ENCODE results near the gene GJA3.

Gene GJA3

GRCh38 chr13:20118268-20119140 lies 42.3 kb downstream of the GJA3 start:
- Histone ChIP-seq H2AFZ (ENCODE audit: low read depth, low read length) (peak overlapping the region; percentile 67), H3K36me3 (ENCODE audit: insufficient read depth, low read length) (no peaks in the 10 kb centered on the region), H3K27me3 (ENCODE audit: insufficient read depth, low read length, poor library complexity) (no peaks in the 10 kb centered on the region), H3K27ac (ENCODE audit: low read length) (peak overlapping the region; percentile 86), H3K9ac (ENCODE audit: low read depth, low read length) (peak overlapping the region; percentile 67), H3K4me1 (ENCODE audit: insufficient read depth, low read length) (peaks cover 28% of the 10 kb centered on the region), H3K4me3 (ENCODE audit: low read depth in 1 of 2, low read length in 2 of 2) (peak overlapping the region; percentile 57 to 81; a peak in 3 of 4 replicates), H3K9me3 (ENCODE audit: insufficient read depth, low read length, severe bottlenecking) (no peaks in the 10 kb centered on the region), H3K79me2 (ENCODE audit: insufficient read depth, low read length) (peaks cover 2% of the 10 kb centered on the region; the same call in 1 of the 2 replicates), H4K20me1 (ENCODE audit: insufficient read depth, low read length) (no peaks in the 10 kb centered on the region), H3K4me2 (ENCODE audit: insufficient read depth, low read length) (peak overlapping the region; percentile 82)
- peak; percentile 33; the same call in 1 of the 3 replicates for ATAC-seq (ENCODE audit: insufficient read depth, low read depth)
- TF ChIP-seq EZH2 (IDR thresholded peaks at IDR 0.05; ENCODE audit: borderline replicate concordance, low read depth, low read length, severe bottlenecking) (no peak), CTCF (IDR thresholded peaks at IDR 0.05; ENCODE audit: borderline replicate concordance, extremely low read depth, low read length, poor library complexity, severe bottlenecking) (no peak)
- peak; percentile 75 for DNase-seq

- H4K20me1 ChIP-seq (ENCODE audit: insufficient read depth, low read length) = no peaks in the 10 kb centered on the region
- no peak overlapping the region for H3K9ac ChIP-seq (ENCODE audit: low read depth, low read length)
- TF ChIP-seq EZH2 (IDR thresholded peaks at IDR 0.05; ENCODE audit: borderline replicate concordance, low read depth, low read length, severe bottlenecking) (no peak), CTCF (IDR thresholded peaks at IDR 0.05; ENCODE audit: borderline replicate concordance, extremely low read depth, low read length, poor library complexity, severe bottlenecking) (peak; percentile 28)
- ATAC-seq (ENCODE audit: insufficient read depth, low read depth) (no peak), DNase-seq (no peak)
- no peak overlapping the region for H3K27ac ChIP-seq (ENCODE audit: low read length)
- H3K79me2 ChIP-seq (ENCODE audit: insufficient read depth, low read length) = 0 out of 2 replicates have a peak, but pooled peaks cover 2% of the 10 kb centered on the region
- H3K9me3 ChIP-seq (ENCODE audit: insufficient read depth, low read length, severe bottlenecking) = no peaks in the 10 kb centered on the region
- H3K27me3 ChIP-seq (ENCODE audit: insufficient read depth, low read length, poor library complexity) = no peaks in the 10 kb centered on the region
- H3K36me3 ChIP-seq (ENCODE audit: insufficient read depth, low read length) = no peaks in the 10 kb centered on the region
- H3K4me3 ChIP-seq (ENCODE audit: low read depth in 1 of 2, low read length in 2 of 2) = no peak overlapping the region
- no peak overlapping the region for H3K4me2 ChIP-seq (ENCODE audit: insufficient read depth, low read length)
- peaks cover 17% of the 10 kb centered on the region for H3K4me1 ChIP-seq (ENCODE audit: insufficient read depth, low read length)
- no peak overlapping the region for H2AFZ ChIP-seq (ENCODE audit: low read depth, low read length)
Observed at GRCh38 chr13:20116213-20116612, 44.6 kb downstream of the GJA3 start.

- peaks cover 6% of the 10 kb centered on the region for H3K4me1 ChIP-seq (ENCODE audit: insufficient read depth, low read length)
- DNase-seq (no peak), ATAC-seq (ENCODE audit: insufficient read depth, low read depth) (no peak)
- H3K9me3 ChIP-seq (ENCODE audit: insufficient read depth, low read length, severe bottlenecking) = no peaks in the 10 kb centered on the region
- H3K36me3 ChIP-seq (ENCODE audit: insufficient read depth, low read length) = no peaks in the 10 kb centered on the region
- no peaks in the 10 kb centered on the region for H3K27me3 ChIP-seq (ENCODE audit: insufficient read depth, low read length, poor library complexity)
- no peak overlapping the region for H3K4me2 ChIP-seq (ENCODE audit: insufficient read depth, low read length)
- H3K4me3 ChIP-seq (ENCODE audit: low read depth in 1 of 2, low read length in 2 of 2) = no peak overlapping the region
- no peak overlapping the region for H3K9ac ChIP-seq (ENCODE audit: low read depth, low read length)
- H3K79me2 ChIP-seq (ENCODE audit: insufficient read depth, low read length) = no peaks in the 10 kb centered on the region
- no peak overlapping the region for H2AFZ ChIP-seq (ENCODE audit: low read depth, low read length)
- H4K20me1 ChIP-seq (ENCODE audit: insufficient read depth, low read length) = no peaks in the 10 kb centered on the region
- H3K27ac ChIP-seq (ENCODE audit: low read length) = no peak overlapping the region
- TF ChIP-seq CTCF (IDR thresholded peaks at IDR 0.05; ENCODE audit: borderline replicate concordance, extremely low read depth, low read length, poor library complexity, severe bottlenecking) (no peak), EZH2 (IDR thresholded peaks at IDR 0.05; ENCODE audit: borderline replicate concordance, low read depth, low read length, severe bottlenecking) (no peak)
Observed at GRCh38 chr13:20114066-20114610, 46.7 kb downstream of the GJA3 start.
